ENCODE results near the gene MAT2B. TPM values are rescaled to one million over a fixed set of nuclear protein-coding genes. Genes with fewer than 3 reads are reported as not detected.
"Not testable (repeated sequence)": the region's sequence is repeated elsewhere in the genome, so short reads cannot be mapped to it uniquely, and the experiment has no call there.

MAT2B gene
- total RNA-seq, 2 experiments from 2014 or later: 69.4 to 74.1 TPM

- H3K27ac Mint-ChIP-seq: no peak overlapping the region
- peaks cover 6% of the 10 kb centered on the region for H3K27me3 Mint-ChIP-seq (ENCODE audit: low read depth)
- H3K9me3 Mint-ChIP-seq (ENCODE audit: insufficient read depth): no peaks in the 10 kb centered on the region
- no peak for ATAC-seq
- CTCF ChIA-PET: interaction anchor here (0.7 kb wide), 1 partner anchor 23 kb away, joined by 3 read pairs; no protein-coding TSS in a partner anchor
- H3K4me1 Mint-ChIP-seq (ENCODE audit: low read depth): no peaks in the 10 kb centered on the region
- POLR2A ChIA-PET: interaction anchor here (0.7 kb wide), 1 partner anchor 26 kb away, joined by 3 read pairs; the partner anchor contains the start of gene MAT2B
- H3K36me3 Mint-ChIP-seq (ENCODE audit: low read depth): no peaks in the 10 kb centered on the region
- H3K4me3 Mint-ChIP-seq: no peak overlapping the region
- DNase-seq: no peak
Measured at GRCh38 chr5:163531272-163531671, 25.9 kb downstream of the MAT2B start.

DNA sequence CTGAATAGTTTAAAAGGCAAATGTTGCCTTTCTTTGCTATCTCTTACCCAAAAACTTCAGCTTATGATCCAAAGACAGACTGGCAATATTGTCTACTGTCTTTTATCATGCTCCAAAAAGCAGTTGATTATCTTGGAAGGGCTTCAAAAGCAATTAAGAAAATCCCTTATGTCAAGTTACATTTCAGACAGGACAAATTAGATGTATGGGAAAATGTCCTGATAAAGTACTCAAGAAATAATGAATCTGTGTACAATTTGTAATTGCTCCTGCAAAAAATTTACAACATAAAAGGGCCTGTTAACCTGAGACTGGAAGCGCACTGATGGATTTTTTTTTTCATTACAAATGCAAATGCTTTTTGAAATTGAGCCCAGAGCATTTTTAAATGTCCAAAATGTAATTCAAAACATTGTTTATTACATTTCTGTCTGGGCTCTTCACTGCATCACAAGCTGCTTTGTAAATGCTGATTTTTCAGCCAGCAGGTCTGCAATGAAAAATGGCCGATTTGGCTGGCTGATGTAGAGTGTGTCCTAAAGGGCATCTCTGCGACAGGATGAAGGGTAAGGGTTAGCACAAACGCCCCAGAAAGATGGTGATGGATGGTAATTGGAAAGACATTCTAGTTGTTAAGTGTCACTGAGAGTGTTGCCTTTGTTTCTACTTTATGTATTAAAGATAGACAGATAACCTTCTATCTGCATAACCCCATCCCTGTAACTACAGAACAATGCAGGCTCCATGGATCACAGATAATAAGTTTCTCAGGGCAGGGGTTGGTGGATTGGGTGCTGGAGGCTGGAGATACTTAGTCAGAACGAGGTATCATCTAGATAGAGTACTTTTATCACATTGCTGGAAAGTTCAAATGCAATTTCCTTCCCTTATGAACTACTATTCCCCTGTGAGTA, 27.0 kb downstream of the MAT2B start:
- Mint-ChIP-seq H3K27ac (no peak overlapping the region), H3K4me1 (ENCODE audit: low read depth) (no peaks in the 10 kb centered on the region), H3K36me3 (ENCODE audit: low read depth) (no peaks in the 10 kb centered on the region), H3K27me3 (ENCODE audit: low read depth) (peaks cover 6% of the 10 kb centered on the region), H3K9me3 (ENCODE audit: insufficient read depth) (no peaks in the 10 kb centered on the region), H3K4me3 (no peak overlapping the region)
- ATAC-seq: no peak
- ChIA-PET POLR2A (no interaction called here), CTCF (interaction anchor here (0.7 kb wide), 1 partner anchor 24 kb away, joined by 3 read pairs; no protein-coding TSS in a partner anchor)
- no peak for DNase-seq

DNA sequence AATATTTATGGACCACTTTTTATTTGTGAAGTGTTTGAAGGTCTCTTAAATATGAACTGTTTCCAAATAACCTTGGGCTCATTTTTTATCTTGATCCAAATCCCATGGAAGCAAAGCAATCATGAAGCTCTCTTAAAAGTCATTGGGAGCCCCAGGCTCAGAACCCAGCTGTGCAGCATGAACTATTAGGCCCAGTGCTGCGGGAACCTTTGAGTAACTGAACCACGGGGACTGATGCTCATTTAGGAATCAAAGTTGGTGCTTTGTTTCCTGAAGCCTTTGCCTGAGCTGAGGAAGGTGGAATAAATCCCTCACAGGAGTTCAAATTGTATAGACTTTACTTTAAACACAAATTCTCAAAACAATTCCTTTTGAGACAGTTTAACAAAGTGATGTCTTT, 27.8 kb downstream of the MAT2B start:
- DNase-seq (no peak), ATAC-seq (no peak)
- H3K9me3 Mint-ChIP-seq (ENCODE audit: insufficient read depth): no peaks in the 10 kb centered on the region
- ChIA-PET POLR2A (no interaction called here), CTCF (no interaction called here)
- no peaks in the 10 kb centered on the region for H3K4me1 Mint-ChIP-seq (ENCODE audit: low read depth)
- H3K27me3 Mint-ChIP-seq (ENCODE audit: low read depth): peaks cover 6% of the 10 kb centered on the region
- no peak overlapping the region for H3K4me3 Mint-ChIP-seq
- no peaks in the 10 kb centered on the region for H3K36me3 Mint-ChIP-seq (ENCODE audit: low read depth)
- no peak overlapping the region for H3K27ac Mint-ChIP-seq

GRCh38 chr5:163534492-163535094, 29.2 kb downstream of the MAT2B start:
- POLR2A ChIA-PET: no interaction called here
- DNase-seq (no peak), ATAC-seq (no peak)
- Mint-ChIP-seq H3K4me1 (ENCODE audit: low read depth) (no peaks in the 10 kb centered on the region), H3K27me3 (ENCODE audit: low read depth) (peaks cover 10% of the 10 kb centered on the region), H3K4me3 (no peak overlapping the region), H3K27ac (no peak overlapping the region), H3K36me3 (ENCODE audit: low read depth) (no peaks in the 10 kb centered on the region), H3K9me3 (ENCODE audit: insufficient read depth) (no peaks in the 10 kb centered on the region)
- CTCF ChIA-PET: no interaction called here

DNA sequence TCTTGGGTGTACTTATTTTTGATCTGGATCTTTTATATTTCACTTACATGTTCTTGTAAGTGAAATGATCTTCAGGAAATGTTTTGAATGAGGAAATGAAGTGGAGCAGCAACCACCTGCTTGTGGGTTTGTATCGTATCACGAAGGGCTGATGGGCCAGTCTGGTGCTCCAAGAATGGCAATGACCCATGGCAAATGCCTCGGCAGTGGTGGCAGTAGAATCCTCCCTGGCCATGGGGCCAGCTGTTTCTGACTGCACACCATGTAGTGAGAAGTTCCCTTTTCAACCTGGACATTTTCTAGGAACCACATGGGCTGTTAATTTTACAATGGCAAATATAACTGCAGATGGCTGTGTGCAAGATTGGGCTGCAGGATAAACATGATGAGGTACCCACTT, 29.9 kb downstream of the MAT2B start:
- DNase-seq: no peak
- POLR2A ChIA-PET: no interaction called here
- Mint-ChIP-seq H3K27ac (no peak overlapping the region), H3K4me1 (ENCODE audit: low read depth) (no peaks in the 10 kb centered on the region), H3K36me3 (ENCODE audit: low read depth) (no peaks in the 10 kb centered on the region), H3K27me3 (ENCODE audit: low read depth) (peaks cover 10% of the 10 kb centered on the region), H3K4me3 (no peak overlapping the region), H3K9me3 (ENCODE audit: insufficient read depth) (no peaks in the 10 kb centered on the region)
- CTCF ChIA-PET: no interaction called here
- ATAC-seq: no peak

GRCh38 chr5:163536442-163536841, 31.0 kb downstream of the MAT2B start:
- H3K27ac Mint-ChIP-seq, CTCF ChIA-PET: not testable (repeated sequence)

DNA sequence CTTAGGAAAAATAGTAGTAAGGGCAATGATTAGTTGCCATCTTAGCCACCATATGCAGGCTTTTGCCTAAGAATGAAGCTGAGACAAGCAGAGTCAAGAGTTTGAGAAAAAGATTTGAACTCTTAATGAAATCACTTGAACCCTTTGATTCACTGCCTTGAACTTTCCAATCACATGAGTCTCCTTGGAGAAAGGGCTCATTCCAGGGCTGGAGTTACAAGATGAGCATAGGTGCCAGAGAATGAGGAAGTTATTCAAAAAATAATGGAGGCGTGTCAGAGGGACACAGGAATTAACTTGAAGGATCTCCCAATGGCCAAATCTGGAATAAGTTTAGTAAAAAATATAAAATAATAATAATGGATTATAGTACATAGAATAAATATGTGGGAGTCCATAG, 35.3 kb downstream of the MAT2B start:
- no peak overlapping the region for H3K27ac Mint-ChIP-seq
- no peaks in the 10 kb centered on the region for H3K9me3 Mint-ChIP-seq (ENCODE audit: insufficient read depth)
- no peak for ATAC-seq
- no peak overlapping the region for H3K4me3 Mint-ChIP-seq
- CTCF ChIA-PET: no interaction called here
- H3K27me3 Mint-ChIP-seq (ENCODE audit: low read depth): peaks cover 4% of the 10 kb centered on the region
- no peaks in the 10 kb centered on the region for H3K36me3 Mint-ChIP-seq (ENCODE audit: low read depth)
- no peaks in the 10 kb centered on the region for H3K4me1 Mint-ChIP-seq (ENCODE audit: low read depth)
- DNase-seq: no peak
- POLR2A ChIA-PET: interaction anchor here (0.7 kb wide), 1 partner anchor 55 kb away, joined by 3 read pairs; no protein-coding TSS in a partner anchor

More at GRCh38 chr5:163536442-163536841, 31.0 kb downstream of the MAT2B start:
- H3K27me3 Mint-ChIP-seq (ENCODE audit: low read depth): peaks cover 10% of the 10 kb centered on the region
- POLR2A ChIA-PET; H3K4me3 Mint-ChIP-seq; ATAC-seq; H3K9me3 Mint-ChIP-seq (ENCODE audit: insufficient read depth); H3K4me1 Mint-ChIP-seq (ENCODE audit: low read depth); DNase-seq; H3K36me3 Mint-ChIP-seq (ENCODE audit: low read depth): not testable (repeated sequence)

- no peaks in the 10 kb centered on the region for H3K9me3 Mint-ChIP-seq (ENCODE audit: insufficient read depth)
- H3K27ac Mint-ChIP-seq: no peak overlapping the region
- POLR2A ChIA-PET: no interaction called here
- CTCF ChIA-PET: no interaction called here
- ATAC-seq (no peak), DNase-seq (no peak)
- H3K27me3 Mint-ChIP-seq (ENCODE audit: low read depth): peaks cover 4% of the 10 kb centered on the region
- no peak overlapping the region for H3K4me3 Mint-ChIP-seq
- H3K4me1 Mint-ChIP-seq (ENCODE audit: low read depth): no peaks in the 10 kb centered on the region
- no peaks in the 10 kb centered on the region for H3K36me3 Mint-ChIP-seq (ENCODE audit: low read depth)
Measured at GRCh38 chr5:163542771-163543170, 37.4 kb downstream of the MAT2B start.

GRCh38 chr5:163544041-163544440, 38.6 kb downstream of the MAT2B start:
- H3K27me3 Mint-ChIP-seq (ENCODE audit: low read depth): peaks cover 1% of the 10 kb centered on the region
- ChIA-PET POLR2A (no interaction called here), CTCF (no interaction called here)
- H3K4me3 Mint-ChIP-seq: no peak overlapping the region
- no peak overlapping the region for H3K27ac Mint-ChIP-seq
- no peaks in the 10 kb centered on the region for H3K9me3 Mint-ChIP-seq (ENCODE audit: insufficient read depth)
- H3K4me1 Mint-ChIP-seq (ENCODE audit: low read depth): no peaks in the 10 kb centered on the region
- no peak for DNase-seq
- H3K36me3 Mint-ChIP-seq (ENCODE audit: low read depth): no peaks in the 10 kb centered on the region
- ATAC-seq: no peak

- no peak for DNase-seq
- ChIA-PET CTCF (no interaction called here), POLR2A (no interaction called here)
- Mint-ChIP-seq H3K4me1 (ENCODE audit: low read depth) (no peaks in the 10 kb centered on the region), H3K4me3 (no peak overlapping the region), H3K9me3 (ENCODE audit: insufficient read depth) (no peaks in the 10 kb centered on the region), H3K27ac (no peak overlapping the region), H3K27me3 (ENCODE audit: low read depth) (no peaks in the 10 kb centered on the region), H3K36me3 (ENCODE audit: low read depth) (no peaks in the 10 kb centered on the region)
- ATAC-seq: no peak
Measured at GRCh38 chr5:163544836-163545235, 39.4 kb downstream of the MAT2B start.

GRCh38 chr5:163548649-163549048, 43.2 kb downstream of the MAT2B start:
- DNase-seq: no peak
- ChIA-PET CTCF (interaction anchor here (1.6 kb wide), 1 partner anchor 16 kb away, joined by 6 read pairs; no protein-coding TSS in a partner anchor), POLR2A (no interaction called here)
- Mint-ChIP-seq H3K4me1 (ENCODE audit: low read depth) (no peaks in the 10 kb centered on the region), H3K9me3 (ENCODE audit: insufficient read depth) (no peaks in the 10 kb centered on the region), H3K4me3 (no peak overlapping the region), H3K27ac (no peak overlapping the region), H3K27me3 (ENCODE audit: low read depth) (peaks cover 7% of the 10 kb centered on the region), H3K36me3 (ENCODE audit: low read depth) (no peaks in the 10 kb centered on the region)
- no peak for ATAC-seq

GRCh38 chr5:163551156-163551555, 45.7 kb downstream of the MAT2B start:
- DNase-seq (no peak), ATAC-seq (no peak)
- no peaks in the 10 kb centered on the region for H3K36me3 Mint-ChIP-seq (ENCODE audit: low read depth)
- peaks cover 7% of the 10 kb centered on the region for H3K27me3 Mint-ChIP-seq (ENCODE audit: low read depth)
- H3K4me3 Mint-ChIP-seq: no peak overlapping the region
- ChIA-PET POLR2A (no interaction called here), CTCF (interaction anchor here (1.5 kb wide), 1 partner anchor 14 kb away, joined by 3 read pairs; no protein-coding TSS in a partner anchor)
- no peak overlapping the region for H3K27ac Mint-ChIP-seq
- no peaks in the 10 kb centered on the region for H3K4me1 Mint-ChIP-seq (ENCODE audit: low read depth)
- H3K9me3 Mint-ChIP-seq (ENCODE audit: insufficient read depth): no peaks in the 10 kb centered on the region

All from activated CD8-positive, alpha-beta T cell treated with anti-CD3 and anti-CD28 coated beads, Interleukin-2, amount 10 ng/mL, durations not matched to agents 7 days and 5 days (primary cell).